Panc1 (cell line): Measurements from ENCODE around the gene RNASEH1. TPM values are rescaled to one million over a fixed set of nuclear protein-coding genes. Genes with fewer than 3 reads are reported as not detected.
"Not testable (repeated sequence)": the region's sequence is repeated elsewhere in the genome, so short reads cannot be mapped to it uniquely, and the experiment has no call there.

Experiments used
- ATAC-seq: fragments of 200-7000 bp; cut with Tn5 transposase; 2 replicates; pipeline ENCODE4 v1.9.1; 2020; ENCODE audit warnings: mild to moderate bottlenecking, moderate library complexity
- BruUV-seq: library from RNA; stranded (reverse); fragments of 400-500 nt; replicated peaks from 2 replicates; lab custom pipeline; 2021; lab: Mats Ljungman, UMichigan
- CTCF ChIA-PET: fragments of 300-600 bp; sonication (Branson Sonifier 250); formaldehyde crosslinking; loops from one replicate; lab custom pipeline; 2022; ENCODE audit warnings: antibody characterized with exemption; lab: Charles Lee
- POLR2A ChIA-PET: fragments of 300-600 bp; sonication (Branson Sonifier 250); formaldehyde crosslinking; loops from one replicate; lab custom pipeline; 2022; ENCODE audit warnings: antibody characterized with exemption; lab: Charles Lee
- DNase-seq: peaks from one replicate; pipeline ENCODE4 v3.0.0-alpha.2; 2010; ENCODE audit warnings: low read depth, low spot score
- H3K27ac ChIP-seq: 2 replicates; pipeline ENCODE4 v1.5.1; 2011; ENCODE audit warnings: mild to moderate bottlenecking, low read length, inconsistent platforms
- H3K27me3 ChIP-seq: fragments of 200-500 bp; sonication (Bioruptor generic); 2 replicates; pipeline ENCODE4 v1.6.0; 2014; ENCODE audit warnings: low read length, inconsistent platforms; ENCODE audit not compliant: control insufficient read depth, insufficient read depth
- H3K36me3 ChIP-seq: fragments of 200-500 bp; sonication (Bioruptor generic); 2 replicates; pipeline ENCODE4 v1.5.1; 2014; ENCODE audit warnings: inconsistent platforms, mild to moderate bottlenecking, low read length, moderate library complexity; ENCODE audit not compliant: control insufficient read depth, insufficient read depth
- H3K4me1 ChIP-seq: 2 replicates; pipeline ENCODE4 v1.5.1; 2011; ENCODE audit warnings: inconsistent platforms, mild to moderate bottlenecking, low read length, moderate library complexity; ENCODE audit not compliant: control insufficient read depth, insufficient read depth
- H3K4me3 ChIP-seq, 2 experiments: 2 replicates each; pipeline ENCODE4 v1.5.1; 2011 to 2012; ENCODE audit warnings: low read depth in 2 of 2, low read length in 2 of 2, mild to moderate bottlenecking in 2 of 2, inconsistent platforms in 1 of 2, moderate library complexity in 1 of 2
- H3K9me3 ChIP-seq: fragments of 200-500 bp; sonication (Bioruptor generic); 2 replicates; pipeline ENCODE4 v1.5.1; 2014; ENCODE audit warnings: low read depth, mild to moderate bottlenecking, inconsistent platforms, low read length, moderate library complexity; ENCODE audit not compliant: control insufficient read depth, insufficient read depth
- CTCF ChIP-seq: fragments of 450-650 bp; IDR thresholded peaks from 2 replicates; pipeline ENCODE4 v1.5.1; 2017; ENCODE audit warnings: mild to moderate bottlenecking
- POLR2AphosphoS5 ChIP-seq: IDR thresholded peaks from 2 replicates; pipeline ENCODE4 v1.6.1; 2012; ENCODE audit warnings: mild to moderate bottlenecking, low read depth, low read length, moderate library complexity
- REST ChIP-seq, 2 experiments: IDR thresholded peaks; 2 replicates each; pipeline ENCODE4 v1.6.1; 2011 to 2012; ENCODE audit warnings: low read depth in 2 of 2, control low read depth in 1 of 2, low read length in 1 of 2, mild to moderate bottlenecking in 1 of 2, moderate library complexity in 1 of 2; ENCODE audit not compliant: insufficient read depth in 1 of 2
- SIN3A ChIP-seq: IDR thresholded peaks from 2 replicates; pipeline ENCODE4 v1.6.1; 2012; ENCODE audit warnings: low read depth, mild to moderate bottlenecking, low read length, moderate library complexity, borderline replicate concordance; ENCODE audit not compliant: insufficient read depth
- TCF7L2 ChIP-seq: IDR thresholded peaks from 2 replicates; pipeline ENCODE4 v1.6.1; 2011; ENCODE audit warnings: mild to moderate bottlenecking, low read depth, low read length, inconsistent platforms
- in situ Hi-C: cut with HindIII; loops from 2 replicates; pipeline ENCODE4 v1.10.0; 2016; ENCODE audit warnings: low sequenced_read_pairs, low pct_unique_long_range_greater_than_20kb
- intact Hi-C: fragments of 100-400 bp; cut with micrococcal nuclease; formaldehyde crosslinking; loops from one replicate; pipeline ENCODE4 v1.10.0; 2022; ENCODE audit not compliant: unreplicated experiment
- total RNA-seq: library from RNA; stranded (reverse); gene quantifications from one replicate; pipeline ENCODE4 v1.2.1, GENCODE V29; 2021; ENCODE audit not compliant: unreplicated experiment

Gene RNASEH1
- total RNA-seq, 1 experiment from 2014 or later: 43.7 TPM

- intact Hi-C loops (no loop called here), in situ Hi-C loops (no loop called here)
- Histone ChIP-seq H3K36me3 (no peaks in the 10 kb centered on the region; the same call in 1 of the 2 replicates), H3K9me3 (no peaks in the 10 kb centered on the region), H3K4me1 (peaks cover 12% of the 10 kb centered on the region), H3K27me3 (no peaks in the 10 kb centered on the region), H3K27ac (peak overlapping the region; percentile 85), H3K4me3 (peak overlapping the region; percentile 77 to 89)
- ChIA-PET POLR2A (no interaction called here), CTCF (interaction anchor here (0.6 kb wide), 1 partner anchor 134 kb away, joined by 3 read pairs; no protein-coding TSS in a partner anchor)
- no peak for ATAC-seq
- no TSS peak for BruUV-seq
- TF ChIP-seq TCF7L2 (no peak), SIN3A (no peak), POLR2AphosphoS5 (no peak), CTCF (no peak), REST (IDR thresholded peaks at IDR 0.05; ENCODE audit: insufficient read depth in 1 of 2, low read depth in 2 of 2, low read length in 1 of 2) (no peak)
- DNase-seq: no peak
These were observed 40.1 kb downstream of the RNASEH1 start for GRCh38 chr2:3517948-3518495.

GRCh38 chr2:3516831-3517230, 41.3 kb downstream of the RNASEH1 start:
- Histone ChIP-seq H3K27me3 (no peaks in the 10 kb centered on the region), H3K36me3 (no peaks in the 10 kb centered on the region; the same call in 1 of the 2 replicates), H3K27ac (no peak overlapping the region), H3K4me3 (no peak overlapping the region), H3K9me3 (no peaks in the 10 kb centered on the region), H3K4me1 (peaks cover 12% of the 10 kb centered on the region)
- intact Hi-C loops: no loop called here
- no TSS peak for BruUV-seq
- in situ Hi-C loops: no loop called here
- ChIA-PET CTCF (no interaction called here), POLR2A (interaction anchor here (0.6 to 1.0 kb wide), 2 partner anchors 11 to 58 kb away, joined by 3 read pairs; partner anchors contain the start of gene RPS7)
- no peak for DNase-seq
- TF ChIP-seq TCF7L2: no peak
- TF ChIP-seq POLR2AphosphoS5: no peak
- no peak for TF ChIP-seq SIN3A
- no peak for TF ChIP-seq REST (IDR thresholded peaks at IDR 0.05; ENCODE audit: insufficient read depth in 1 of 2, low read depth in 2 of 2, low read length in 1 of 2)
- no peak for TF ChIP-seq CTCF
- ATAC-seq: no peak

GRCh38 chr2:3515438-3515837, 42.7 kb downstream of the RNASEH1 start:
- BruUV-seq, intact Hi-C loops, H3K27me3 ChIP-seq, H3K4me3 ChIP-seq, DNase-seq, CTCF ChIA-PET, H3K27ac ChIP-seq, ATAC-seq, H3K9me3 ChIP-seq, POLR2A ChIA-PET, H3K36me3 ChIP-seq, in situ Hi-C loops: not testable (repeated sequence)
- peaks cover 12% of the 10 kb centered on the region for H3K4me1 ChIP-seq
